ENCODE results near the gene TMEM151A.
A peak's percentile ranks its signal among the peaks of the same experiment; 100 is the strongest.

TMEM151A gene

GRCh38 chr11:66287211-66287888 lies 4.3 kb upstream of the TMEM151A start:
- Histone ChIP-seq H3K9ac (ENCODE audit: low read length) (no peak overlapping the region), H3K18ac (ENCODE audit: low read length) (no peak overlapping the region), H3K36me3 (ENCODE audit: control insufficient read depth, insufficient read depth, low read length) (no peaks in the 10 kb centered on the region), H2BK15ac (replicated peaks; ENCODE audit: low read depth) (no peak overlapping the region), H3K79me2 (ENCODE audit: control insufficient read depth, insufficient read depth, low read length) (peaks cover 6% of the 10 kb centered on the region), H3K27ac (ENCODE audit: low read depth, low read length) (no peak overlapping the region), H4K5ac (ENCODE audit: low read length) (no peak overlapping the region), H3K56ac (ENCODE audit: low read length) (no peak overlapping the region), H2BK120ac (ENCODE audit: low read depth, low read length) (no peak overlapping the region), H3K4ac (ENCODE audit: low read depth, low read length) (no peak overlapping the region), H3K27me3 (ENCODE audit: insufficient read depth, low read length, poor library complexity) (peaks cover 14% of the 10 kb centered on the region), H3K23ac (ENCODE audit: low read length) (no peak overlapping the region), H2BK5ac (ENCODE audit: low read length) (no peak overlapping the region), H3K4me2 (ENCODE audit: low read length) (no peak overlapping the region), H3K79me1 (ENCODE audit: low read length) (peaks cover 8% of the 10 kb centered on the region), H4K8ac (ENCODE audit: low read depth, low read length) (no peak overlapping the region), H3K4me1 (ENCODE audit: control insufficient read depth, low read depth, low read length) (peaks cover 2% of the 10 kb centered on the region), H3K4me3 (ENCODE audit: low read length) (no peak overlapping the region), H2AK5ac (ENCODE audit: low read length) (no peak overlapping the region)
- WGBS (ENCODE audit: extremely low coverage, insufficient coverage, low lambda C conversion rate), result no CpG with 5 or more reads among the region's 10 CpGs
- no peak for DNase-seq

- Histone ChIP-seq H3K9ac (ENCODE audit: low read length) (peak overlapping the region; percentile 94), H4K5ac (ENCODE audit: low read length) (no peak overlapping the region), H4K8ac (ENCODE audit: low read depth, low read length) (no peak overlapping the region), H3K27ac (ENCODE audit: low read depth, low read length) (no peak overlapping the region), H3K27me3 (ENCODE audit: insufficient read depth, low read length, poor library complexity) (peaks cover 15% of the 10 kb centered on the region), H3K18ac (ENCODE audit: low read length) (no peak overlapping the region), H3K4me2 (ENCODE audit: low read length) (peak overlapping the region; percentile 98), H2BK15ac (replicated peaks; ENCODE audit: low read depth) (no peak overlapping the region), H2BK120ac (ENCODE audit: low read depth, low read length) (no peak overlapping the region), H3K79me2 (ENCODE audit: control insufficient read depth, insufficient read depth, low read length) (peaks cover 6% of the 10 kb centered on the region), H3K4ac (ENCODE audit: low read depth, low read length) (peak overlapping the region; percentile 70), H3K36me3 (ENCODE audit: control insufficient read depth, insufficient read depth, low read length) (no peaks in the 10 kb centered on the region), H3K4me1 (ENCODE audit: control insufficient read depth, low read depth, low read length) (peaks cover 2% of the 10 kb centered on the region), H3K23ac (ENCODE audit: low read length) (no peak overlapping the region), H2AK5ac (ENCODE audit: low read length) (peak overlapping the region; percentile 82), H3K56ac (ENCODE audit: low read length) (peak overlapping the region; percentile 95), H3K79me1 (ENCODE audit: low read length) (peaks cover 8% of the 10 kb centered on the region), H3K4me3 (ENCODE audit: low read length) (peak overlapping the region; percentile 89), H2BK5ac (ENCODE audit: low read length) (no peak overlapping the region)
- no CpG with 5 or more reads among the region's 20 CpGs for WGBS (ENCODE audit: extremely low coverage, insufficient coverage, low lambda C conversion rate)
- DNase-seq, result no peak
Measured at GRCh38 chr11:66287889-66288670, 3.6 kb upstream of the TMEM151A start.

GRCh38 chr11:66288671-66289547 lies 2.8 kb upstream of the TMEM151A start, which contains the start of gene YIF1A:
YIF1A (minus strand) TSS chr11:66289143; CDS start chr11:66288985, 158 bp downstream.
- H3K79me1 ChIP-seq (ENCODE audit: low read length), result peaks cover 8% of the 10 kb centered on the region
- peaks cover 2% of the 10 kb centered on the region for H3K4me1 ChIP-seq (ENCODE audit: control insufficient read depth, low read depth, low read length)
- peak within 1 kb of the TSS; percentile 98 for H3K4me2 ChIP-seq (ENCODE audit: low read length)
- H3K36me3 ChIP-seq (ENCODE audit: control insufficient read depth, insufficient read depth, low read length), result no peaks in the 10 kb centered on the region
- H3K18ac ChIP-seq (ENCODE audit: low read length), result peak within 1 kb of the TSS; percentile 86
- H3K4me3 ChIP-seq (ENCODE audit: low read length), result peak within 1 kb of the TSS; percentile 89
- peaks cover 15% of the 10 kb centered on the region for H3K27me3 ChIP-seq (ENCODE audit: insufficient read depth, low read length, poor library complexity)
- no peak within 1 kb of the TSS for H2BK15ac ChIP-seq (replicated peaks; ENCODE audit: low read depth)
- no peak within 1 kb of the TSS for H3K23ac ChIP-seq (ENCODE audit: low read length)
- H2BK120ac ChIP-seq (ENCODE audit: low read depth, low read length), result no peak within 1 kb of the TSS
- peak within 1 kb of the TSS; percentile 70 for H3K4ac ChIP-seq (ENCODE audit: low read depth, low read length)
- peak within 1 kb of the TSS; percentile 95 for H3K56ac ChIP-seq (ENCODE audit: low read length)
- DNase-seq, result peak; percentile 100
- WGBS (ENCODE audit: extremely low coverage, insufficient coverage, low lambda C conversion rate), result no CpG with 5 or more reads among the region's 87 CpGs
- no peak within 1 kb of the TSS for H4K8ac ChIP-seq (ENCODE audit: low read depth, low read length)
- H2AK5ac ChIP-seq (ENCODE audit: low read length), result peak within 1 kb of the TSS; percentile 82
- peak within 1 kb of the TSS; percentile 81 for H3K27ac ChIP-seq (ENCODE audit: low read depth, low read length)
- peaks cover 6% of the 10 kb centered on the region for H3K79me2 ChIP-seq (ENCODE audit: control insufficient read depth, insufficient read depth, low read length)
- H3K9ac ChIP-seq (ENCODE audit: low read length), result peak within 1 kb of the TSS; percentile 94
- peak within 1 kb of the TSS; percentile 43 for H2BK5ac ChIP-seq (ENCODE audit: low read length)
- H4K5ac ChIP-seq (ENCODE audit: low read length), result no peak within 1 kb of the TSS

GRCh38 chr11:66289548-66290329 lies 2.0 kb upstream of the TMEM151A start:
- H3K23ac ChIP-seq (ENCODE audit: low read length), result no peak overlapping the region
- peaks cover 8% of the 10 kb centered on the region for H3K79me1 ChIP-seq (ENCODE audit: low read length)
- DNase-seq, result peak; percentile 94

GRCh38 chr11:66290330-66290621 lies 1.4 kb upstream of the TMEM151A start:
- Histone ChIP-seq H3K79me2 (ENCODE audit: control insufficient read depth, insufficient read depth, low read length) (peaks cover 6% of the 10 kb centered on the region), H3K79me1 (ENCODE audit: low read length) (peaks cover 8% of the 10 kb centered on the region), H2BK120ac (ENCODE audit: low read depth, low read length) (no peak overlapping the region), H3K18ac (ENCODE audit: low read length) (no peak overlapping the region), H3K4me1 (ENCODE audit: control insufficient read depth, low read depth, low read length) (peaks cover 2% of the 10 kb centered on the region), H4K8ac (ENCODE audit: low read depth, low read length) (no peak overlapping the region), H3K4me3 (ENCODE audit: low read length) (no peak overlapping the region), H4K5ac (ENCODE audit: low read length) (no peak overlapping the region), H2BK5ac (ENCODE audit: low read length) (no peak overlapping the region), H3K9ac (ENCODE audit: low read length) (no peak overlapping the region), H2BK15ac (replicated peaks; ENCODE audit: low read depth) (no peak overlapping the region), H3K27me3 (ENCODE audit: insufficient read depth, low read length, poor library complexity) (peaks cover 15% of the 10 kb centered on the region), H2AK5ac (ENCODE audit: low read length) (no peak overlapping the region), H3K4ac (ENCODE audit: low read depth, low read length) (no peak overlapping the region), H3K23ac (ENCODE audit: low read length) (no peak overlapping the region), H3K36me3 (ENCODE audit: control insufficient read depth, insufficient read depth, low read length) (no peaks in the 10 kb centered on the region), H3K56ac (ENCODE audit: low read length) (no peak overlapping the region), H3K27ac (ENCODE audit: low read depth, low read length) (no peak overlapping the region), H3K4me2 (ENCODE audit: low read length) (no peak overlapping the region)
- DNase-seq, result no peak
- WGBS (ENCODE audit: extremely low coverage, insufficient coverage, low lambda C conversion rate), result no CpG with 5 or more reads among the region's 2 CpGs

More at GRCh38 chr11:66289548-66290329, 2.0 kb upstream of the TMEM151A start:
- Histone ChIP-seq H3K4me3 (ENCODE audit: low read length) (peak overlapping the region; percentile 51), H3K27ac (ENCODE audit: low read depth, low read length) (peak overlapping the region; percentile 81), H3K18ac (ENCODE audit: low read length) (no peak overlapping the region), H3K4me2 (ENCODE audit: low read length) (peak overlapping the region; percentile 71), H3K36me3 (ENCODE audit: control insufficient read depth, insufficient read depth, low read length) (no peaks in the 10 kb centered on the region), H2BK15ac (replicated peaks; ENCODE audit: low read depth) (no peak overlapping the region), H4K5ac (ENCODE audit: low read length) (no peak overlapping the region), H3K4me1 (ENCODE audit: control insufficient read depth, low read depth, low read length) (peaks cover 2% of the 10 kb centered on the region), H2BK5ac (ENCODE audit: low read length) (no peak overlapping the region), H4K8ac (ENCODE audit: low read depth, low read length) (no peak overlapping the region), H2AK5ac (ENCODE audit: low read length) (no peak overlapping the region), H3K9ac (ENCODE audit: low read length) (peak overlapping the region; percentile 73), H3K56ac (ENCODE audit: low read length) (peak overlapping the region; percentile 88), H3K79me2 (ENCODE audit: control insufficient read depth, insufficient read depth, low read length) (peaks cover 6% of the 10 kb centered on the region), H3K27me3 (ENCODE audit: insufficient read depth, low read length, poor library complexity) (peaks cover 15% of the 10 kb centered on the region), H2BK120ac (ENCODE audit: low read depth, low read length) (no peak overlapping the region), H3K4ac (ENCODE audit: low read depth, low read length) (no peak overlapping the region)
- WGBS (ENCODE audit: extremely low coverage, insufficient coverage, low lambda C conversion rate), result no CpG with 5 or more reads among the region's 36 CpGs

Data from mesendoderm (in vitro differentiated cells).